SK-N-SH treated with all-trans-retinoic acid at 6 μM for 48 hours (cell line): ENCODE data around the gene DENND5B.

ENCODE experiments used
- ATAC-seq: fragments of 200-7000 bp; cut with Tn5 transposase; 3 replicates; pipeline ENCODE4 v1.9.1; 2020; ENCODE audit warnings: mild to moderate bottlenecking, moderate library complexity
- ARNTL ChIP-seq: fragments of 450-650 bp; formaldehyde crosslinking; IDR thresholded peaks from 2 replicates; pipeline ENCODE4 v1.5.0; 2020; ENCODE audit warnings: low read depth, mild to moderate bottlenecking, moderate library complexity, borderline replicate concordance
- BACH2 ChIP-seq: fragments of 250-450 bp; sonication (Bioruptor Pico); IDR thresholded peaks from 2 replicates; pipeline ENCODE4 v1.9.0; 2021; ENCODE audit warnings: mild to moderate bottlenecking, borderline replicate concordance
- CSDC2 ChIP-seq: fragments of 250-450 bp; sonication (Bioruptor Pico); IDR thresholded peaks from 2 replicates; pipeline ENCODE4 v1.5.0; 2020; ENCODE audit warnings: mild to moderate bottlenecking, moderate library complexity
- CSRNP3 ChIP-seq: fragments of 250-450 bp; sonication (Bioruptor Pico); IDR thresholded peaks from 2 replicates; pipeline ENCODE4 v1.5.1; 2021; ENCODE audit warnings: mild to moderate bottlenecking, moderate library complexity
- ESRRG ChIP-seq: fragments of 250-450 bp; sonication (Bioruptor Pico); IDR thresholded peaks from 2 replicates; pipeline ENCODE4 v1.6.1; 2021; ENCODE audit warnings: mild to moderate bottlenecking
- GLIS3 ChIP-seq: fragments of 250-450 bp; sonication (Bioruptor Pico); IDR thresholded peaks from 2 replicates; pipeline ENCODE4 v1.5.0; 2020; ENCODE audit warnings: mild to moderate bottlenecking, moderate library complexity
- ISL1 ChIP-seq: fragments of 250-450 bp; sonication (Bioruptor Pico); IDR thresholded peaks from 2 replicates; pipeline ENCODE4 v2.1.2; 2022; ENCODE audit warnings: mild to moderate bottlenecking, moderate library complexity
- OSR1 ChIP-seq: fragments of 250-450 bp; sonication (Bioruptor Pico); IDR thresholded peaks from 2 replicates; pipeline ENCODE4 v1.8.0; 2022; ENCODE audit warnings: moderate library complexity, mild to moderate bottlenecking, inconsistent platforms
- POU6F1 ChIP-seq: fragments of 250-450 bp; sonication (Bioruptor Pico); IDR thresholded peaks from 2 replicates; pipeline ENCODE4 v1.8.0; 2021; ENCODE audit warnings: low read depth, mild to moderate bottlenecking, moderate library complexity, borderline replicate concordance
- PPARA ChIP-seq: fragments of 250-450 bp; sonication (Bioruptor Pico); IDR thresholded peaks from 2 replicates; pipeline ENCODE4 v1.5.0; 2020; ENCODE audit warnings: mild to moderate bottlenecking, borderline replicate concordance
- RARB ChIP-seq: fragments of 250-450 bp; sonication (Bioruptor Pico); IDR thresholded peaks from 2 replicates; pipeline ENCODE4 v1.8.0; 2021; ENCODE audit warnings: mild to moderate bottlenecking, moderate library complexity
- SNAI2 ChIP-seq: fragments of 250-450 bp; sonication (Bioruptor Pico); IDR thresholded peaks from 2 replicates; pipeline ENCODE4 v1.5.0; 2020; ENCODE audit warnings: mild to moderate bottlenecking, moderate library complexity
- TCF4 ChIP-seq: fragments of 250-450 bp; sonication (Bioruptor Pico); IDR thresholded peaks from 2 replicates; pipeline ENCODE4 v1.8.0; 2021; ENCODE audit warnings: mild to moderate bottlenecking, moderate library complexity, borderline replicate concordance
- TOX ChIP-seq: fragments of 250-450 bp; sonication (Bioruptor Pico); IDR thresholded peaks from 2 replicates; pipeline ENCODE4 v1.8.0; 2021; ENCODE audit warnings: mild to moderate bottlenecking, moderate library complexity, borderline replicate concordance
- ZFP3 ChIP-seq: fragments of 250-450 bp; sonication (Bioruptor Pico); IDR thresholded peaks from 2 replicates; pipeline ENCODE4 v1.5.0; 2020; ENCODE audit warnings: mild to moderate bottlenecking, moderate library complexity
- ZFP30 ChIP-seq: fragments of 450-650 bp; formaldehyde crosslinking; IDR thresholded peaks from 2 replicates; pipeline ENCODE4 v1.5.0; 2022; ENCODE audit warnings: mild to moderate bottlenecking, moderate library complexity
- ZNF565 ChIP-seq: fragments of 450-650 bp; formaldehyde crosslinking; conservative IDR thresholded peaks from 2 replicates; pipeline ENCODE4 v1.5.0; 2020; ENCODE audit warnings: low read depth, mild to moderate bottlenecking, moderate library complexity
- ZNF70 ChIP-seq: fragments of 450-650 bp; formaldehyde crosslinking; IDR thresholded peaks from 2 replicates; pipeline ENCODE4 v1.5.0; 2020; ENCODE audit warnings: mild to moderate bottlenecking, moderate library complexity
- ZNF8 ChIP-seq: fragments of 450-650 bp; formaldehyde crosslinking; IDR thresholded peaks from 2 replicates; pipeline ENCODE4 v1.5.0; 2020; ENCODE audit warnings: mild to moderate bottlenecking, moderate library complexity
- TF ChIP-seq, protein P1 (sequence below): fragments of 250-450 bp; sonication (Bioruptor Pico); IDR thresholded peaks from 2 replicates; pipeline ENCODE4 v1.8.0; 2020; ENCODE audit warnings: mild to moderate bottlenecking, moderate library complexity, borderline replicate concordance

DENND5B gene

DNA sequence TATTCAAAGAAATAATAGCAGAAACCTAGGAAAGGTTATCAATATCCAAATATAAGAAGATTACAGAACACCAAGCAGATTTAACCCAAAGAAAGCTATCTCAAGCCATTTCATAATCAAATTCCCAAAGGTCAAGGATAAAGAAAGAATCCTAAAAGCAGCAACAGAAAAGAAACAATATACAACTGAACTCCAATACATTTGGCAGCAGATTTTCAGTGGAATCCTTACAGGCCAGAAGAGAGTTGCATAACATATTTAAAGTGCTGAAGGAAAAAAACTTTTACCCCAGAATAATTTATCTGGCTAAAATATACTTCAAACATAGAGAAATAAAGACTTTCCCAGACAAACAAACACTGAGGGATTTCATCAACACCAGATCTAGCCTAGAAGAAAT lies 54.3 kb downstream of the DENND5B start:
- ATAC-seq = no peak
- TF ChIP-seq OSR1 (CRISPR knock-in tag) (no peak), ESRRG (no peak), CSRNP3 (CRISPR knock-in tag) (no peak), RARB (CRISPR knock-in tag) (no peak)

DNA sequence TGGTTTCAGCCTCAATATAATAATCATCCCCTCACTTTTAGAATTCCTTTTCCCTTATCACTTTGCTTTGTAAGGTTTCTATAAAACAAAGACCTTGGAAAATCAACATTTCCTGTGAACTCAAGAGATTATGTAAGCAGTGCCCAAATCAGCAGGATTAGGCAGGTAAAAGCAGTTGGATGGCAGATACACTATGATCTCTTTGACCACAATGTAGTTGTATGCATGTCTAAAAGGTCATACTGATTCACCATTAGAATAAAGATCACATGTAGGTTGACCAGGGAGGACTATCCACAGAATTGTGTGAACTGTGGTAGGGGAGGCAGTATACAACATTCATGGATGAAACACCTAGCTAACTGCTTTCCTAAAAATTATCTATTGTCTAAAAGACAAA lies 57.5 kb downstream of the DENND5B start:
- no peak for ATAC-seq

DNA sequence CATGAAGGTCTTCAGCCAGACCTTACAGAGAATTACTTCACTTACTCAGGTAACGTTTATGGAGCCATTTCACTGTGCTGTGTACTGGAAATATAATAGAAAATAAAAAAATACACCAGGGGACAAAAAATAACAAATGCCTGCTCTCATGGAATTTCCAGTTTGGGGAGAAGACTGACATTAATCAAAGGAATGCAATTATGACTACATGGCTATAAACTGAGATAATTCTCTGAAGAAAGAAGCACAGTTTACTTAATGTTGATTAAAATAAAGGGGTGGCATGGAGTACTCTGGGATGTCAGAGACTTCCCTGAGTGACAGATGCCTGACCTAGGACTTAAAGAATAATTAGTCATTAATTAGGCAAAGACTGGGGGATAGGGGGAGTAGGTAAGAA lies 59.0 kb downstream of the DENND5B start:
- TF ChIP-seq ISL1 (CRISPR knock-in tag) (peak; percentile 50), POU6F1 (CRISPR knock-in tag) (no peak), SNAI2 (no peak), ZNF565 (CRISPR knock-in tag) (no peak), RARB (CRISPR knock-in tag) (no peak), ESRRG (no peak), GLIS3 (no peak)

More for the DNA sequence above, 57.5 kb downstream of the DENND5B start:
- TF ChIP-seq BACH2 (CRISPR knock-in tag) (no peak), ZFP30 (CRISPR knock-in tag) (no peak), CSRNP3 (CRISPR knock-in tag) (no peak), OSR1 (CRISPR knock-in tag) (no peak), ESRRG (no peak), TCF4 (CRISPR knock-in tag) (no peak), CSDC2 (CRISPR knock-in tag) (no peak), ZFP3 (no peak), SNAI2 (no peak), ISL1 (CRISPR knock-in tag) (no peak), RARB (CRISPR knock-in tag) (no peak), TOX (no peak), ZNF565 (CRISPR knock-in tag) (no peak), PPARA (CRISPR knock-in tag) (no peak), ZNF70 (CRISPR knock-in tag) (no peak), POU6F1 (CRISPR knock-in tag) (no peak), ZNF8 (CRISPR knock-in tag) (no peak), GLIS3 (no peak)
- TF ChIP-seq, protein P1, sequence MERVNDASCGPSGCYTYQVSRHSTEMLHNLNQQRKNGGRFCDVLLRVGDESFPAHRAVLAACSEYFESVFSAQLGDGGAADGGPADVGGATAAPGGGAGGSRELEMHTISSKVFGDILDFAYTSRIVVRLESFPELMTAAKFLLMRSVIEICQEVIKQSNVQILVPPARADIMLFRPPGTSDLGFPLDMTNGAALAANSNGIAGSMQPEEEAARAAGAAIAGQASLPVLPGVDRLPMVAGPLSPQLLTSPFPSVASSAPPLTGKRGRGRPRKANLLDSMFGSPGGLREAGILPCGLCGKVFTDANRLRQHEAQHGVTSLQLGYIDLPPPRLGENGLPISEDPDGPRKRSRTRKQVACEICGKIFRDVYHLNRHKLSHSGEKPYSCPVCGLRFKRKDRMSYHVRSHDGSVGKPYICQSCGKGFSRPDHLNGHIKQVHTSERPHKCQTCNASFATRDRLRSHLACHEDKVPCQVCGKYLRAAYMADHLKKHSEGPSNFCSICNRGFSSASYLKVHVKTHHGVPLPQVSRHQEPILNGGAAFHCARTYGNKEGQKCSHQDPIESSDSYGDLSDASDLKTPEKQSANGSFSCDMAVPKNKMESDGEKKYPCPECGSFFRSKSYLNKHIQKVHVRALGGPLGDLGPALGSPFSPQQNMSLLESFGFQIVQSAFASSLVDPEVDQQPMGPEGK (CRISPR knock-in tag) = no peak

DNA sequence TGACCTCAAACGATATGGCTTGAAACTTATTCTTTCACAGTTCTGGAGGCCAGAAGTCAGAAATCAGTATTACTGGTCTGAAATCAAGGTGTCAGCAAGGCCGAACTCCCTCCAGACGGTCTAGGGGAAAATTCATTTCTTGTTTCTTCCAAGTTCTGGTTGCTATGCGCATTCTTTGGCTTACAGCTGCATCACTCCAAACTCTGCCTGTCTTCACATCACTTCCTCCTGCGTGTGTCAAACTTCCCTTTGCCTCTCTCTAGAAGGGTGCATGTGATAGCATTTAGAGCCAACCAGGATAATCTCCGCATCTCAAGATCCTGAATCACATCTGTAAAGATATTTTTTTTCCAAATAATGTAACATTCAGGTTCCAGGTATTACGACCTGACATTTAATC lies 62.8 kb downstream of the DENND5B start:
- TF ChIP-seq PPARA (CRISPR knock-in tag) (no peak), ISL1 (CRISPR knock-in tag) (no peak), CSDC2 (CRISPR knock-in tag) (no peak), GLIS3 (no peak), TOX (no peak), CSRNP3 (CRISPR knock-in tag) (no peak), ARNTL (CRISPR knock-in tag) (no peak), ZNF565 (CRISPR knock-in tag) (no peak), ZNF70 (CRISPR knock-in tag) (no peak), TCF4 (CRISPR knock-in tag) (no peak)
- TF ChIP-seq, protein P1 (CRISPR knock-in tag) = no peak
- no peak for ATAC-seq

More for the DNA sequence above, 59.0 kb downstream of the DENND5B start:
- no peak for ATAC-seq
